Hindlimb muscle (tissue), 1 donor: ENCODE results near the gene GNB1. TPM values are rescaled to one million over a fixed set of nuclear protein-coding genes. Genes with fewer than 3 reads are reported as not detected.

ENCODE experiments used
- DNase-seq: peaks from one replicate; pipeline ENCODE4 v3.0.0-alpha.2; 2013
- polyA plus RNA-seq: library from polyadenylated mRNA; unstranded; fragments of 120-200 nt; gene quantifications from one replicate; pipeline ENCODE4 v1.2.1, GENCODE V29; 2013; ENCODE audit not compliant: insufficient read length

GNB1 gene
- polyA plus RNA-seq, 1 donor: 164 TPM

DNA sequence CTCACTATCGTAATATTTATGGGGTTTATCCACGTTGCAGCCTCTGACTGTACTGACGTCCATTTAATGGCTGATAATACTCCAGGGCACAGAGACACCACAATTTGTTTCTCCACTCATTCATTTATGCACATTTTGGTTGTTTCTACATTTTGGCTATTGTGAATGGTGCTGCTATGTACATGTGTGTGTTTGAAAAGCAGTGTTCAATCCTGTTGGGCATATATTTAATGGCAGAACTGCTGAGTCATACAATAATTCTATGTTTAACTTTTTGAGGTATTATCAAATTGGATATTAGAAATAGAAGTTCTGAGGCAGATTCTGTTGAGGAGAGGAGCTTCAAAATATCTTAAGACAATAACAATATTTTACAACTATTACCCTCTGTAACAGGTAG lies 73.7 kb downstream of the GNB1 start:
- DNase-seq: no peak

DNA sequence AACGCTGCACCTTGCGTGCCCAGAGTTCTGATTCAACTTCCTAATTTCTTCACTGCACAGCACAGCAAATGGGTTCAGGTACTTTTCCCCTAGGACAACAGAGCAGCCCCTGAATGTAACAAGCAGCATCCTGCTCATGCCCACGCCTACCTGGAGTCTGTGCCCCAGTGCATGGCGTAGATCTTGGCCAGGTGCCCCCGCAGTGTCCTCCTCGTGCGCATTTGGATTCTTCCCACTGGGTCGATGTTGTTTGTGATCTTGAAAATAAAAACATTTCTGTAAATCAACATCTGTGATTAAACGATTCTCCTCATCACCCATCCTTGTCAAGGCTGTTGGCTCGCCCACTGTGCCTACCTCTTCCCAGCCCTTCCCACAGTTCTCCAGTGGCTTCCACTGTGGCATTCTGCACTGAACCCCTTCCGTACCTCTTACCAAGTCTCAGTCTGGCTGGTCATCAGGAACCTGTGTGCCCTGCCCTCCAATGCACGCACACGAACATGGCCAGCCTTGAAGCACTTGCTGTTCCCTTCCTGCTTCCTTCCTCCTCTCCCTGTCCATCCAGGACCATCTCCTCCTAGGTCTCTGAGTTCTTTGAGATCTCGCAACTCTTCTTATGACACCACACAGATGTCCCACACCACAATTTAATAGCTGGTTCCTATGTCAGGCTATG lies 75.1 kb downstream of the GNB1 start:
- DNase-seq: no peak

DNA sequence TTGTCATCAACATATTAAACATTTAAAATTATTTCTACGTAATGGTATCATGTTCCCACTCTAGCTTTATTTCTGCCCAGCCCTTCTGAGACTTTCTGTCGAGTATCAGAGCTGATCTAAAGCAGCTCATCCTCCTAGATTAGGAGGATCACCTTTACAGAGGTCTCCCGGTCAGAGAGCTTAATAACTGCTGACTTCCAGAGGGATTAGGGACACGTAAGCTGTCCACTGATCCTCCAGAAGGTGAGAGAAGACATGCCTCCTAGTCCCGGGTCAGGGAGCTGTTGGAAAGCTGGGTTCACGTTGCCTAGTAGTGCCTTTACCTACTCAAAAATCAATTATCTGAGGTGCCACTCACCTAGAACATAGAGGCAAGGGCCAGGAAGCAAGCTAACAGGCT lies 81.4 kb downstream of the GNB1 start:
- no peak for DNase-seq

DNA sequence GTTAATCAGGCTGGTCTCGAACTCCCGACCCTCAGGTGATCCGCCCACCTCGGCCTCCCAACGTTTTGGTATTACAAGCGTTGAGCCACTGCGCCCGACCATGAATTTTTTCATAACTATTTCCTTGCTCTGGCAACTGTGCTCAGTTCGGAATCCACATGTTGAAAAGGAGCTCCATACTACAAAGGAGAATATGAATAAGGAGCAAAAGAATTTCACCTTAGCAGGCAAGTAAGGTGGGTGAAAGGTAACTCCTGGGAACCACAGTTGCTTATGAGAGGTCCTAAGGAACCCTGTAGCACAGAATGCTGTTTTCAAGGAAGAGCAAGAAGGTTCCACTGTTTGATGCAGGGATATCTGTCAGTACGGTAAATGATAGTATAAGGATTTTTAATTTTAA lies 82.7 kb downstream of the GNB1 start:
- no peak for DNase-seq

DNA sequence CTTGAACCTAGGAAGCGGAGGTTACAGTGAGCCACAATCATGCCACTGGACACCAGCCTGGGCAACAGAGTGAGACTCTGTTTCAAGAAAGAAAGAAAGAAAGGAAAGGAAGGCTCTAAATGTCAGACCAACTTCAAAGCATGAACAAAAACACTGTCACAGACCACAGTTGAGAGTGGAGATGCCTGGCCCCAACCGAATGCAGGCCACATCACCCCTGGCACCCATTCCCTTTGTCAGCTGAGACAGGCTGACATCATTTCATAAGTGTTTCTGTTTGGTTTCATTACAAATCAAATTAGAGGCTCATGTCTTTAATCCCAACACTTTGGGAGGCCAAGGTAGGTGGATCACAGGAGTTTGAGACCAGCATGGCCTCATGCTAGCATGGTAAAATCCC lies 84.0 kb downstream of the GNB1 start:
- DNase-seq: no peak

DNA sequence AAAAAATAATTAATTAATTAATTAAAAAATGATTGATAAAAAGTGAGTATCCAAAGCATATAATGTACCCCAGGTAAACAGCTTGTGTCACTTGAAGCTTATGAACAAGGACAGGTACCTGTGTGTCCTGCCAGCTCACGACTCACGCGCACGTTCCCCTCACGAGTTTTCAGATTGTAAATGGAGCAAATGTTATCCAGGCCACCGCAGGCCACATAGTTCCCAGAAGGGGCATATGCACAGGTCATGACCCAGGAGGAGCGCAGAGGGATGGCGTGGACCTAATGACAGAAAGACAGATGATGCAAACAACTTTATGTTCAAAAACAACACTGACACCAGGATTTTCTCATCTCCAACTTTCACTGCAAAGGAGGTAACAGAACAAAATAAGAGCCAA lies 86.6 kb downstream of the GNB1 start:
- DNase-seq: no peak

DNA sequence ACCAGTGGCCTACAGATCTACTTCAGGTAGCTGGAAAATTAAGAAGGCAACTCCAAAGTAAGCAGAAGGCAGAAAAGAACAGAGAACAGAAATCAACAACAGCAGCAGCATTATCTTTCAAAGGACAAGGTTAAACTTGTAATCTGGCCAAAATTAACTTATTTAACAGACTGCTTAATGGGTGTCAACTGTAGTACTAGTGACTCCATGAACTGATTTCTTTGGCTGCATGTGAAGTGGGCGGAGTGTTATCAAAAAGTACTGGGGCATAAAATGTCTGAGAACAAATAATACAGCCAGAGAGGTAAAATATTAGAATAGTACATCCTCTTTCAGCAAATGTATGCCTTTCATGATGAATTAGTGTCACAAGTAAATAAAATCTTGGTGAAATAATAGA lies 88.0 kb downstream of the GNB1 start:
- DNase-seq: no peak

DNA sequence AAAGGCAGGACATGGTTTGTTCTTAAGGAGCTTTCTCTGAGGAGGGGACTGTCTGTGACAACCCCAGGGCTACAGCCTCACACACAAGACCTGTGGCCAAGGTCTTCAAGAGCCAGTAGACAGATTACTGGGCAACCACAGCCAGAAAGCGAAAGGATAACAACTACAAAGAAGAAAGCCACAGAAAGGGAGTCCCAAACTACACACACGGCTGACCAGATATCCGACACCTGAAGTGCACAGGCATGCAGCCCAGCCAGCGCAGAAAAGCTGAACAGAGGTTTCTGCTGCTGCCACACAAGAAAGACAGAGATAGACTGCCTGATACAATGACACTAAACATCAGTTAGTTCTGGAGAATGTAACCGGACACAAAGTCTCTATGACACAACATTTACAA lies 91.2 kb downstream of the GNB1 start:
- DNase-seq: no peak

DNA sequence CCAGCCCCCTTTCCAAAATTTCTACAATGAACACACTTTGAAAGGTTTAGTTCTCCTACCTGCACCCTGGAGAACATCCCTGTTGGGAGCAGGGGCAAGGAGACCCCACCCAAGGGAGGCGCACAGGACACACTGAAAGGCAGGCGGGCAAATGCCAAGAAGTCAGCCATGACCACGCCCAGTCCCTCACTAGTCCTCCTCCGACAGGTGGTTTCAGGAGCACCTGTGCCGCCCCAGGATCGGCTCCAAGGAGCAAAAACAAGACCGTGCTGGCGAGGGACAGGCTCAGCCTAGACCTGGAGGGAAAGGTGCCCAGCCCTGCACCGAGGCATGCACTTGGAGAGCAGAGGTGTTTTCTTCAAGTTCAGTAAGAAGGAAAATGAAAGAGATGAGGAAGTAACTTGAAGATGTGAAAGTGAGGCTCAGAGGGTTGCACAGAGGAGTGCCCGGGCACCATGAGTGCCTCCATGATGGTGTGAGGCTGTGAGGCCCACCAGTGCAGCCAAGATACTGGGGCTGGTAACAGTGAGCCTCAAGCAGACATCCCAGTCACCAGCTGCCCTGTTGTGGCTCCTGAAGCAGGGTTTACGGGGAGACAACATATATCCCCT lies 93.1 kb downstream of the GNB1 start:
- no peak for DNase-seq

DNA sequence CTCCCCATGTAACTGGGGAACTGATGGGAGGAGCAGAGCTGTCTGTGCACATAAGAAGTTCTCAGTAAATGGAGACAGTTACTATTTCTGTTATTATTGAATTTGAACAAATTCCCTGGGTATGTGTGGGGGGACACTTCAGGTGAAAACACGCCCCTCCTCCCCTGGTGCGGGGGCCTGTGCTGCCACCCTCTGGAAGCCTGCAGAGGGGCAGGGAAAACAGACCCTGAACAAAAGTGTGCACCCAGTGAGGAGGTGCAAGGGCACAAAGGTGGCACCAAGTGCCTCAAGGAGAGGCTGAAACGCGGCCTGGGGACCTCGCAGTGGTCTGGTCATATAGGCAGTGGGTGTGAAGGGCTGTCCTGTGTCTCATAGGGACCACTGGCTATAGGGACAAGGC lies 94.4 kb downstream of the GNB1 start:
- no peak for DNase-seq

DNA sequence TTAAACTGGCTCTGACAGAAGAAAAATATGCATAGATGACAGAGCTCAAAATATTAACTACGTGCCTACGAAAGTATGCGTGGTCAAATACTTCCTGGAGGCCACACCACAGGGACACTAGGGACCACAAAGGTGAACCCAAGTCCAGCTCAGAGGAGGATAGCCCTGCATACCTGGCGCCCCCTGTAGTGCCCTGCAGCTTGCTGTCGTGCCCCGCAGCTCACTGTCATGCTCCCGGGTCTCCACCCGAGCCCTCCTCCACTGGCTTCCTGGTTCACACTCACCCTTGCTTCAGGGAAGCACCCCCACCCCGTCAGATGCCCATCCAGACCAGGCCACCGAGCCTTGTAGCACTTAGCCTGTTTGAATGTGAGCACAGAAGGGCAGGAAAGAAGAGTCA lies 95.9 kb downstream of the GNB1 start:
- DNase-seq: no peak

DNA sequence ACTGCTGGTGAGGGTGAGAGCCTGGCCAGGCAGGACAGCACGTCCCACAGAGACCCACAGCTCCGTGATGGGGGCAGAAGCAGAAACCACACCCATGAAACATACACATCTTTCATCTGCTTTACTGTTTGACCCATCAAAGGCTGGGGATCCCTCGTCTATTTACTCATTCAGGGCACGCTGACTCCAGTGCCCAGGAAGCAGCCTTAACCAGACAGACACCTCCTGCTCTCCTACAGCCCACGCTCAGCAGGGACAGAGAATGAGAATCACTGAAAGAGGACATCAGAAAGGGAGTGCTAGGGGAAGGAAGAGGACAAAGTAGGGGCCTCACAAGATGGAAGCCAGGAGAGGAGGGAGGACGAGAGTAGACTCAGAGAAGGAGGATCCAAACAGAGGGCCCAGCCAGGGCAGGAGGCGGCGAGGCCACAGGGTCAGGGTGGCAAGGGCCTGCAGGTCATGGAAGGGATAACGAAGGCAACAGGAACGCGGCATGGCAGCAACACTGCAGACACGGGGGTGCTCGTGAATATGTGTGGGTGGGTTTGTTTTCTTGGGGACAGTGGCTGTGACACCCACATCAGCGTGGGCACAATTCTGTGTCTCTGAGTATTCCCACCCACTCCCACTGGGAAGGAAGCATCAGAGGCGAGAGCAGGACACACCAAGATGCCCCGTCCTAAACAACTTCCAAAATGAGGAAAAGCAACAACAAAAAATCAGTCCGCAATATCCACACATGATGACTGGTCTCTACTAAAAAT lies 97.2 kb downstream of the GNB1 start:
- no peak for DNase-seq

DNA sequence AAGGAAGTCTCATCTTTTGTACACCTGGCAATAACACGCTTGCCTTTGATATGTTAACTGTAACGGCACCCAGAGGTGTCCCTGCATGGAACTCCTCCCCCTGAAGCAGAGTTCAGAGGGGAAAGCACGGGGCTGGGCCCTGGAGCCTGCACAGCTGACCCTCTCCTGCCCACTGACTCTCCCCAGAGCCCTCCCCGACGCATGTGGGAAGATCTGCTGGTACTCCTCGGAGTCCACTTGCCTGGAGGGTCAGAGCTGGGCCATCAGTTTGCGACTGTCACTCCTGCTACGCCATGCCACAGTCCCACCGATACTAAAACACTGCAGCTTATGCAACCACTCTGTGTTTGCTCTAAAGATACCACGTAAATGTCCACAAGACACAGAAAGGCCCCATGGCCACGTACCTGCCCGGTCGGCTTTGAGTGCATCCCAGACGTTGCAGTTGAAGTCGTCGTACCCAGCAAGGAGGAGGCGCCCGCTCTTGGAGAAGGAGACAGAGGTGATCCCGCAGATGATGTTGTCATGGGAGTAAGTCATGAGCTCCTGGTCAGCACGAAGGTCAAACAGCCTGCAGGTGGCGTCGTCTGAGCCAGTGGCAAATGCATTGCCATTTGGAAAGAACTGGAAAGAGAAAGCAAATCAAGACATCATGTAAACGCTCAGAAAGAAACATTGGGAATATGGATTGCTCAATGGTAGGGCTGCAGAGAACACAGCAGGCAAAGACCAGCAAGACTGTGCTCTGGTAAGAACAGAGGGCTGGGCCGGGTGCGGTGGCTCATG lies 102.0 kb downstream of the GNB1 start:
- DNase-seq: no peak

DNA sequence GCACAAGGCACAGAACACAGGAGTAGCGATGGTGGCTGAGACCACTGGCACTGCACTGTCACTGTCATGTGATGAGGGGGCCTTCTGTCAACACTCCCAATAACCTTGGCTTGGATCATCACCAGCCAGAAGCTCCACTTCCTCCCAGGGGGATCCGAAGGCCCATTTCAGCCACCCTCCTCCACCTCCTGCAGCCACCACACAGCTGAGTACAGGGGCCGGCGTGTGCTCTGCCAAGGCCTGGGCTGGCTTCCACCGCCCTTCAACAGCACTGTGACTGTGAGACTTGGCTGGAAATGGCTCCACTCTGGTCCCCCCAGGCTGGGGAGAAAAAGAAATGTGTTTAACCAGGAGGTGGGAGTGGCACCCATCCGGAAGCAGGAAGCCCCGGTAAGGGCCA lies 102.8 kb downstream of the GNB1 start:
- DNase-seq: no peak

DNA sequence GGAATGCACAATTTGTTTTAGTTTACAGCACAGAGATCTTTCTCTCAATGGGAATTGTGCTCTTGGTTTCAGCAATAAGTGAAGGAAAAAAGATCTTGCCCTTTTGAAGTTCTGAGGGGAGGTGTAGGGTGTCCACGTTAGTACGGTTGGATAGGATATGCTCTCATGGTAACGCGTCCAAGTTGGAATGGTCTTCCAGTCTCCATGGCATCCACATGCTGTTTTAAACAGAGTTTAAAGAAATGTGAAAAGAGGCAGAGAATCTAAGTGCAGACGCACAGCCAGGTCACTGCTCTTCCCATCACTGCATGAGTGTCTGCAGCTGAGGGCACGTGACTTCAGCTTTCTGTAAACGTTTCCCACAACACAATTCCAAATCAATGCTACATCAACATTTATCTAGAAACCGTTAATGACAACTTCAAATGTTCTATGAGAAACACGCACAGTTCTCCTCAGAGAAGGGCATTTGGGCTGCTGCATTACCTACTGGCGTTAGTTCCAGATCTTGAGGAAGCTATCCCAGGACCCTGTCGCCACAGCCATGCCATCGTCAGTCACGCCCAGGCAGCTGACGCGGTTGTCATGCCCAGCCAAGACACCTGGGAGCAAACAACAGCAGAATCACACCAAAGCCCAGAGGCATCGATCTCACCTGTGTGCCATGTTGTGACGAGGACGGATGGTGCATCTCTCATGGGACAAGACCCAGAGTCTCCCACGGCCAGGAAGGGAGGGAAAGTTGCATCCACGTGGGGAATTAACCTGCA lies 103.9 kb downstream of the GNB1 start:
- peak; percentile 47 for DNase-seq

DNA sequence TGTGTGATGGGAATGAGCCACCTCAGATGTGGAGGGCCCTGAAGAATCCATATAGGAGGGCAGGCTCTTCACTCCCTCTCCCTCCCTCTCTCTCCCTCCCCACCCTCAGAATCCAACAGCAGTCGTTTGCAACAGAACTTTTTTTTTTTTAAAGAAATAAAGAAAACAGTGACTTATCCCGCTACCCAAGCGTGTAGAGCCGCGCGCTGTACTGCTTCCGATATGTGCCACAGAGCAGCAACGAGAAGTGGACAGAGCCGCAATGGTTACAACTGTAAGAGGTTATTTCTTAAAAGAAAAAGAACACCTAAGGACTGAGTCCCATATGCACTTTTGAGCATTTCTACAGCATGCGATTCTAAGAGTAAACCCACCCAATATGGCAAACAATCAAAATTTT lies 105.2 kb downstream of the GNB1 start:
- DNase-seq: no peak

DNA sequence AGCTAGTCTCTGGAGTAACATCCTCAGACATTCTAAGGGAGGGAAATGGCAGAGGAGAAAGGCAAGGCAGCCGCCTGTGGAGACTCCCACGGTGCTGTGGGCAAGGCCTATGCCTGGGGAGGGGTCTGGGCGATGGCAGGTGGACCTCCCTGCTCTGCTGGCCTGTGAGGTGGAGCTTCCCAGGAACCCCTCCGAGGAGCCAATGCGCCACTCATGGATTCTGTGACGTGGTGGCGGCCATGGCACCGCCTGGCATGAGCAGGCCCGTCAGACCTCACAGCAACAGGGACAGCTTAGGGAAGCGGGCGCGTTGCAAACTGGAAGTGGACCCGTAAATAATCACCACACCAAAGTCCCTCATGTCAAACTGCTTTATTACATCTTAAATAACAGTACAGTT lies 106.0 kb downstream of the GNB1 start:
- DNase-seq: no peak

DNA sequence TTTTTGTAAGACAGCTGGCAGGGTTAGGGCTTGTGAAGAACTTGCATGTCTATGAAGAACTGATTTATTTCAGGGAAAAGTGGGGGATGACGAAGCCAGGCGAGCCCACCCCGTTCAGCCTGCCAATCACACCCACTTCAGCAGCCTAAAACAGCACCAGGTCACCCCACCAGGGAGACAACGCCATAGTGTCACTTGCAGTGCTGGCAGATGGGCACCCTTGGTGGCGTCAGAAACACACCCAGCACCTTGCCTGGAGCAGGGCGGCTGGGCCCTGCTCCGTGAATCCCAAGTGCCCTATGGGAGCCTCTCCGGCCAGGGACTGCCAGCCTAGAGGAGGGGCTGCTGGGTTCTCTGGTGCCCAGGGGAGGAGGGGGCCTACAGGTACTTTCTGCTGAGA lies 107.6 kb downstream of the GNB1 start:
- no peak for DNase-seq

DNA sequence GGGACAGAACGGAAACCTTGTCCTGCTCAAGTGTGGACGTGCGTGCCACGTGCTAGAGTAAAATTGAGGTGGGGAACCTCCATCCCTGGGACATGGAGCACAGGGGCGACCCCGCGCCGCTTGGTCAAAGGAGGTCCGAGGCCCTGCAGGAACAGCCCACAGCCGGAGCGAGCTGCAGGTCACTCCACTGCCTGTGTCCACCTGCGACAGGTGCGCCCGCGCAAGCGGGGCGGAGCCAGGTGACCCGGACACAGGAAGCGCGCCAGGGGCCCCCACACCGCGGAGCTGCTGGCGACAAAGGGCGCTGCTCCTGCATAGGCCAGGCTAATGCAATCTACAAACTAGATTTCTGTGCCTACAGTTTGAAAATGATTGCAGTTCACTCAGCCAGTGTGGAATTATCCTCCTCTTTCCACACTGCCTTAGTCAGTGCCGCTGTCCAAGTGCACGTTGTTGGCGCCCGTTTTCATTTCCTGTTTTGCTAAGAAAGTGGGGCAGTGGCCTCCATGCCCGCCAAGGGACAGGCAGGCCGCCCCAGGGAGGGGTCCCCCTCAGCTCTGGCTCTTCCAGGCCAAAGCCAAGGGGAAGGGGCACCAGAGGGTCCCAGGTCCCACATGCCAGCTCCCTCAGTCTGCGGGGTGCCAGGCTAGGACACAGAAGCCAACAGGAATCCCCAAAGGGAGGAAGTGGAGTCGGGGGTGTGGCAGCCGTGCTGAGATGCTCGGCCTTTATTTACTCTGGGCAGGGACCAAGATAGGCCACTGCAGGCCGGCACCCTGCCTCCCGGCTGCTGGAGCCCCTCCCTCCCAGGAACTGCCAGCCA lies 108.3 kb downstream of the GNB1 start:
- peak; percentile 48 for DNase-seq

DNA sequence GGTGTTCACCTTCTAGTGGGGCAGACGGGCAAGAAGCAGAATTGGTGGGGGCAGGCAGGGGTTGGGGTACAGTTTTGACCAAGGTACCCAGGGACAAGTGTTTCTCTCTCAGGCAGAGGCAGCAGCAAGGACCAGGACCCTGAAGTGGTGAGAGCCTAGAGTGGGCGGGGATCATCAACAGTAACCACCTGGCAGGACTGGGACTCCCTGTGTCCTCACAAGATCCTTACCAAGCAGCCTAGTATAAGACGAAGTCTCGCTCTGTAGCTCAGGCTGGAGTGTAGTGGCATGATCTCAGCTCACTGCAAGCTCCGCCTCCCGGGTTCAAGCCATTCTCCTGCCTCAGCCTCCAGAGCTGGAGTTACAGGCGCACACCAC lies 109.4 kb downstream of the GNB1 start:
- no peak for DNase-seq
